Activated CD8-positive, alpha-beta memory T cell treated with anti-CD3 and anti-CD28 coated beads, Interleukin-2, amount 50 U/mL, for 1 hour (primary cell): ENCODE data around the gene IGFLR1.
"Not testable (repeated sequence)": the region's sequence is repeated elsewhere in the genome, so short reads cannot be mapped to it uniquely, and the experiment has no call there.

ENCODE experiments used
- DNase-seq: peaks from one replicate; pipeline ENCODE4 v3.0.0-alpha.2; 2020; ENCODE audit errors: extremely low read depth

The IGFLR1 gene

GRCh38 chr19:35708391-35708790 lies 33.9 kb downstream of the IGFLR1 start:
- no peak for DNase-seq

- no peak for DNase-seq
Observed at GRCh38 chr19:35704218-35704617, 38.0 kb downstream of the IGFLR1 start, which contains the start of gene ZBTB32. ZBTB32 (plus strand) TSS chr19:35704558; CDS start chr19:35714627, 10,069 bp downstream.

GRCh38 chr19:35703343-35703742 lies 38.9 kb downstream of the IGFLR1 start:
- DNase-seq = no peak

- DNase-seq = peak; percentile 84
Observed at GRCh38 chr19:35702223-35703012, 39.8 kb downstream of the IGFLR1 start.

- DNase-seq = no peak
Observed at GRCh38 chr19:35696835-35697234, 45.4 kb downstream of the IGFLR1 start.

- DNase-seq = no peak
Observed at GRCh38 chr19:35695895-35696422, 46.3 kb downstream of the IGFLR1 start.

- DNase-seq = peak; percentile 78
Observed at GRCh38 chr19:35693835-35694599, 48.2 kb downstream of the IGFLR1 start.

- no peak for DNase-seq
Observed at GRCh38 chr19:35693422-35693821, 48.8 kb downstream of the IGFLR1 start.

GRCh38 chr19:35692010-35692409 lies 50.2 kb downstream of the IGFLR1 start:
- DNase-seq = no peak

GRCh38 chr19:35691106-35691505 lies 51.1 kb downstream of the IGFLR1 start:
- not testable (repeated sequence) for DNase-seq

- no peak for DNase-seq
Observed at GRCh38 chr19:35689836-35690235, 52.4 kb downstream of the IGFLR1 start.
